Urothelium cell line (cell line): ENCODE data around the gene RAB17.
"Not testable (repeated sequence)": the region's sequence is repeated elsewhere in the genome, so short reads cannot be mapped to it uniquely, and the experiment has no call there.

ENCODE experiments used
- DNase-seq: peaks from one replicate; pipeline ENCODE4 v3.0.0; 2011; ENCODE audit warnings: low spot score, mixed read lengths
- FAIRE-seq: peaks from 2 replicates; lab custom pipeline; 2011; peaks lifted over from hg19 to GRCh38; lab: Jason Lieb, UNC

Gene RAB17

DNA sequence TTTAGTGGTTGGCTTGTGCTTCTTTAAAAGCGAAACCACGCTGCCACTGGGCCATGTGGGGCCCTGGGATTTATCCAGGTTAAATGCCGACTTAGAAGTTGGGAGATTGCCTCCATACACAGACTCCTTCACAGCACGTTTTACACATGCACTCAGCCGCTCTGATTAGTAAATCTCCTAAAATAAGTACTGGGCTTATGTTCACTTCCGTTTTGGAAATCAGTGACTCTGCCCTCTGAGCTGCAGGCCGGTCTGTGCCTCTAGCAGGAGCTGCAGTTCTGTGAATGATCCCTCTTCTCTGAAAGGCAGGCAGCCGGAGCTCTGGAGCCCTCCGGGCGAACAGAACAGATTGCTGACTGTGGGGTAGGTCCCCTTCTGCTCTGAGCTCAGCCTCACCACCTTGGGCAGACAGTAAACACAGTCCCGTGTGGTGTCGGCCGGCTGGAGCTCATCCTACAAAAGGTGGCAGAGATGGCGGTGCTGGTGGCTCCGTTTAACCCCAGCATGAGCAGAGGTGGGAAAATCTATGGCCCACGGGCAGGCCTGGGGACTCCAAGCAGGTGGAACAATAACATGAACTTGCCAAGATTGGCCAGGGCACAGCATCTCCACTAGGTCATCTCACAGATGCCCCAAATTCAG is 9.8 kb upstream of the RAB17 start:
- FAIRE-seq = no peak

DNA sequence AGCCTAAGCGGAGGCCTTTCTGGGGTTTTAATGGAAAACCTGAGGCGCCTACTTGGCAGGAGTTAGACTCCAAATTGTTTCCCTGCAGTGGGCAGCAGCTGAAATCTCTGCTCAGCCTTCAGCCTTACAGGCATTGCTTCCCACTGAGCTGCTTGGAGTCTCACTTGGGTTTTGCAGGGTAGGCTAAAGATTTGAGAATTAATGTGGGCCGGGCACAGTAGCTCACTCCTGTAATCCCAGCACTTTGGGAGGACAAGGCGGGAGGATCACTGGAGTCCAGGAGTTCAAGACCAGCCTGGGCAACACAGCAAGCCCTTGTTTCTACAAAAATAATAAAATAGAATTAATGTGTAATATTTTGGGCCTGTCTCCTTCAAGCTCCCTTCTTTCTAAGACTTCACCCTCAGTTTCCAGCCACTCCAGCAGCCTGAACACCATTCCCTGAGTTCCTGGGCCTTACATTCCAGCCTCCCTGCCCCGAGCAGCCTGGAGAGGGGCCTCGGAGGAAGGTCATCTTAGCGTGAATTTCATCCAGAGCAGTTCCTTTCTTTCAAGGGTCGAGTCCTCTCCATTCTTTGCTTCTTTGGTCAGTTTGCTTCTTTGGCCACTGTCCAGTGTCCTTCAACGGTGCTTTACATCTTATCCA is 9.1 kb upstream of the RAB17 start:
- no peak for FAIRE-seq

More for the DNA sequence above, 9.8 kb upstream of the RAB17 start:
- DNase-seq = no peak

DNA sequence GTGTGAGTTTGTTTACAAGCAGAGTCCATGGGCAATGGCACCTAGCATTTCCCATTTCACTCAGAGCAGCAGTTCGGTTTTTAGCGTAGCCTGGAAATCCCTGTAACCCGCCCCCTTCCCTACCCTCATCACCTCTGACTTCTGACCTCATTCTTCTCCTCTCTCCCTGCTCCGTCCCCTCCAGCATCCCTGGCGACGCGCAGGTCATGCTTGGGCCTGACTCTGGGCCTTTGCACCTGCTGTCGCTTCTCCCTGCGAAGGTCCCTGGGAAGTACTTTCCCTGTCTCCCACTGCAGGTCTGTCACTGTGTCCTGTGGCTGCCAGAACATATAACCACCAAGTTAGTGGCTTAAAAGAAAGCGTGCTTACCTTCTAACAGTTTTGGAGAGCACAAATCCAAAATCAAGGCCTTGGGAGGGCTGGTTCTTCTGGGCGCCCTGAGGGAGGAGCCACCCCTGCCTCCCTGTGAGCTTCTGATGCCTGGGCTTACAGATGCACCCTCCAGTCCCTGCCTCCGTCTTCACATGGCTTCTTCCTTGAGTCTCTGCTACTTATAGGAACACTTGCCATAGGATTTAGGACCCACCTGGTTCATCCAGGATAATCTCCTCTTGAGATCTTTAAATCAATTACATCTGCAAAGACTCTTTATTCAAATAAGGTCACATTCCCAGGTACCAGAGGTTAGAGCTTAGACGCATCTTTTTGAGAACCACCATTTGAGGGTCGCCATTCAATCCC is 8.1 kb upstream of the RAB17 start:
- FAIRE-seq (no peak), DNase-seq (no peak)

More for the DNA sequence above, 9.1 kb upstream of the RAB17 start:
- DNase-seq = no peak

DNA sequence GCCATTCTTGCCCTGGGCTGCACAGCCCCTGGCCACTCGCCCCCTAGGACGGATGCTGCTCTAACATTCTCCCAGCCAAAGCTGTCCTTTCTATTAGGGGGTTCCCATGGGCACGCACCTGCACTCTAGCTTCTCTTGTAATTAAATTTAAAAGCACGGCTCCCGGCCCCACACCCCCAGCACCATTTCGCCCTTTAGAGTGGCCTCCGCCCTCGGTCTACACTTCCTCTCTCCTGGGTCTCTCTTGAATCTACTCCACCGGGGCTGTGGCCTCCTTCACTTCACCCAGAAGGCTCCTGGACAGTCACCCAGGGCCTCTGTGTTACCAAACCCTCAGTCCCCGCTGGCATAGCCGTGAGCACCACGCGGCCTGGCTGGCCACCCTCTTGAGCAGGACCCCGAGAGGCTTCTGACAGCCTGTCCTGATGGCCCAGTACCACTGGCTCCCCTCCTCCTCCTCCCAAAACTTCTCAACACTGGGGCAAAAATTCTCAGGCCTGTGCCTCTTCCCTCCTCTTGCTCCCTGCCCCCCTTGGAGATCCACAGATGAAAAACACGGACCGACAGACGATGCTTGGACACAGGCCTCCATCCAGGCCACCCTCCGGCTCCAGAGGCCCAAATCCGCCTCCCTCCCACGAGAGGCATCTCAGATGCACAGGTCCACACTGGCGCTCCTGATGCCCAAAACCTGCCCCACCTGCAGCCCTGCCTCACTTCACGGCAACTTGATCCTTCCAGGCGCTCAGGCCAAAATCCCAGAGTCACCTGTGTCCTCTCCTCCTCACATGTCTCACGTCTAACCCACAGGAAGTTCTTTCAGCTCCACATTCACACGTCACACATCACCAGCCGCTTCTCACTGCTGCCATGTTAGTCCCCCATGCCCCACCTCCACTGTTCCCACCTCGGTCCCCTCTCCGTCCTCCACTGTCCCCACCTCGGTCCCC is 6.9 kb upstream of the RAB17 start:
- DNase-seq = no peak
- FAIRE-seq = no peak

DNA sequence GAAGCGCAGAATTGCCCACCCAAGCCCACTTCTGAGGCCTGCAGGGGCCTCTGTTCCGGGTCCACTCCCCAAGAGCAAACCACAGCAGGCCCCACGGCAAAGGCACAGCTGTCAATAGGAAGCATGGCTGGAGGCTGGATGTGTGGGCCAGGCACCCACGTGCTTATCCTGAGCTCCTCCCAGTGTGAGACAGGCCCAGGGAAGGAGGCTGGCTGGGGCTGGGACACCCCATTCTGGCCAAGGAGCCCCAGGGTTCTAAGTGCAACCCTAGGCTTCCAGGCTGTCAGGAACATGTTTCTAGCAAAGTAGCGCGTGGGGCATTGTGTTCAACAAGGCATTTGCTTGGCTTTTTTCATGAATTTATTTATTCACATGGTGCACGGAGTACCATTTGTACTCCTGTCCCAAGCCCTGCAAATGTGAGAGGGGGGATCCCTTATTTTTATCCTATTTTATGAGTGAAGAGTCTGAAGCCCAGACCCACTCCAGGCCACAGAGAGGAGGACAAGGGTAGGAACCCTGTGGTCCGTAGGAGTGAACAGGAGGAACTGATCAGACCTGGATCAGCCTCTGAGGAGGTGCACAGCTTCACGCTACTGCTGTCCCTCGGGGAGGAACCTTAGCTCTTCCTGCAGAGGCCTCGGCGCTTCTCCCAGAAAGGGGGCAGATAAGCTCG is 6.1 kb upstream of the RAB17 start:
- DNase-seq (no peak), FAIRE-seq (no peak)

DNA sequence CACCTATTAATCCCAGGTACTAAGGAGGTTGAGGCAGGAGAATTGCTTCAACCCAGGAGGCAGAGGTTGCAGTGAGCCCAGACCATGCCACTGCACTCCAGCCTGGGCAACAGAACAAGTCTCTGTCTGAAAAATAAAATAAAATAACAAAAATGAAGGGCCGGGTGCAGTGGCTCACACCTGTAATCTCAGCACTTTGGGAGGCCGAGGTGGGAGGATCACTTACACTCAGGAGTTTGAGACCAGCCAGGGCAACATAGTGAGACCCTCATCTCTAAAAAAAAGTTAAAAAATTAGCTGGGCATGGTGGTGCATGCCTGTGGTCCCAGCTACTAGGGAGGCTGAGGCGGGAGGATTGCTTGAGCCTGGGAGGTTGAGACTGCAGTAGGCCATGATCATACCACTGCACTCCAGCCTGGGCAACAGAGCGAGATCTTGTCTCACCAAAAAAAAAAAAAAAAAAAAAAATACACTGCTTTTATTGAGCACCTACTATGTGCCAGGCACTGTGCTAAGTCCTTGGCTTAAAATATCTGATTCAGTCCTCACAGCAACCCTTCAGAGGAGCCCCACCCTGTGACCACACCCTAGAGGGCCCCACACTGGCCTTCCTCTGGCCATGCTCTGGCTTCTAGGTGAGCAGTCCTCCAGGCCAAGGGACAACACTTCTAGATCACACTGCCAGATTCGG is 5.4 kb upstream of the RAB17 start:
- FAIRE-seq, DNase-seq: not testable (repeated sequence)

DNA sequence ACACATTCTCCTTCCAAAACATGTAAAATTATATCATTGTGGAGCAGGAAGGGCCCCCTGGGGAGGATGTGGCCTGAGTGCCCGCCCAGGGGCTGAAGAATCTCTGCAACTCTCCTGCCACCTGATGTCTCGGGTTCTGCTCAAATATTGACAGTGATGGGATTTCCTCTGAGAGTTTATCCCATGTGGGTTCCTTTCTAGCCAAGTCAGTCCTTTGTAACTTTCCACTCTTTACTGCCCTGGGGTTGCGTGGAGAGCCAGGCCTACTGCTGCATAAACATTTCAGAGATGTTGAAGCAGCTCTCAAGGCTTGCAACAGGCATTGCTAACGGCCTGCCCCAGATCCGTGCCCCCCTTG is 4.0 kb upstream of the RAB17 start:
- no peak for FAIRE-seq

DNA sequence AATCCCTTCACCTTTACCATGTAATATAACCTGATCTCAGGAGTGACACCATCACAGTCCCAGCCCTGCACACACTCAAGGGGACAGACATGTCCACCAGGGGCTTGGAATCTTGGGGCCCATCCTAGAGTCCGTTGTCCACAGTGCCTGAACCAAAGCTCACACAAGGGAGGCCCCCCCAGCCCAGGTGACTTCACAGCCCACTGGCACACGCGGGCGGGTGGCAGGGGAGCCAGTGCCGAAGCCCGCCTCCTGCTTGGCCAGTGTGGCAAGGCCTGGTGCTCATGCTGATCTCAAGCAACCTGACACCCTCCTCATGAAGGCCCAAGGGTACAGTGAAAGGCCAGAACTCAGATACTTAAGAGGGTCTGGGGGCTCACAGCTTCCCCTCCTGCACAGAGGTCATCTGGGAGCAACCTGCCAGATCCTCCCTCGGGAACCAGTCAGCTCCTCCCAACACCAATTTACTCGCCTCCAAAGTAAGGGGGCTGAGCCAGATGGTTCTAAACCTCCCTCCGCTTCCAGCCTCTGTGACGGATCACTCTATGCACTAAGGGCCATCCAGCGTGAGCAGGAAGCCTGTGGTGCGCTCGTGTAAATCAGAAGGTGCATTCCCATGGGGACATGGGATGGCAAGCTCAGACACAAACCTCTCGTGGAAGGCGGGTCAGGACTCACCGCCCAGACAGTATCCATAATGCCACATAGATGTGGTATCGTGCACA is 3.2 kb upstream of the RAB17 start:
- FAIRE-seq = no peak
- no peak for DNase-seq

More for the DNA sequence above, 4.0 kb upstream of the RAB17 start:
- no peak for DNase-seq

DNA sequence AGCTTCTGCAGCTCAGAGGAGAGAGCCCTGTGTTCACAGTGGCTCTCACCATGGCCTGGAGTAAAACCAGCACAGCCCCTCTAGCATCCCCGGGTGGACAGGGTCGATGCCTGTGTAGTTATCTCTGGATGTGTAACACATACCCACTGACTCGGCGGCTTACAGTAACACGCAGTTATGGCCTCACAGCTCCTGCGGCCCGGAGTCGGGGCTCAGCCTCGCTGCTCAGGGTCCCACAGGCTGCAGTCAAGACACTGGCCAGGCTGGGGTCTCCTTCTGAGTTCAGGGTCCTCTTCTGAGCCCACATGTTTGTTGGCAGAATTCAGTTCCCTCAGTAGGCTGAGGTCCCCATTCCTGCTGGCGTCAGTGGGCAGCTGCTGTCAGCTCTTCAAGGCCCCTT is 2.5 kb upstream of the RAB17 start:
- FAIRE-seq = no peak
- no peak for DNase-seq

DNA sequence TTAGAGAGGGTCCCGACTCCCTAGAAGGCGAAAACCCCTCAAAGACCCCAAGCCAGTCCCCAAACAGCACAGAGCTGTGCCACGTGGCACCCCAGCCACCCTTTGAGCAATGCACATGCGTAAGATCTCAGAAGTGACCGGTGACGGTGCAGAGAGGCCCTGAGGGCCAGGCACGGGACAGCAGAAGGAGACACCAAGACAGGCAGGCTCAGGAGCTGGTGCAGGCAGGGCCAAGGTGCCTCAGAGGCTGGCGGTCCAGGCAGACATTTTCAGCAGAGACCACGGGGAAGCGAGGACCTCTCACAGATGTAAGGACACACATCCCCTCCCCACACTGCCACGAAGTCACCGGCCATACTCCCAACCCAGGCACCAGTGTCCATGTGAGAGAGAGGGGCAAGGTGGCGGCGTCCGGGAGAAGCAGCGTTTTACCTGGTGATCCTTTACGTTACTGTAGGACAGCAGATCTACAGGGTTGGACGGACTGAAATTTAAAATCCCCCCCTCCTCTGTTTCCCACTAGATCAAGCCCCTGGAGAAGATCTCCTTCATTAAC is 2.0 kb upstream of the RAB17 start:
- no peak for FAIRE-seq

DNA sequence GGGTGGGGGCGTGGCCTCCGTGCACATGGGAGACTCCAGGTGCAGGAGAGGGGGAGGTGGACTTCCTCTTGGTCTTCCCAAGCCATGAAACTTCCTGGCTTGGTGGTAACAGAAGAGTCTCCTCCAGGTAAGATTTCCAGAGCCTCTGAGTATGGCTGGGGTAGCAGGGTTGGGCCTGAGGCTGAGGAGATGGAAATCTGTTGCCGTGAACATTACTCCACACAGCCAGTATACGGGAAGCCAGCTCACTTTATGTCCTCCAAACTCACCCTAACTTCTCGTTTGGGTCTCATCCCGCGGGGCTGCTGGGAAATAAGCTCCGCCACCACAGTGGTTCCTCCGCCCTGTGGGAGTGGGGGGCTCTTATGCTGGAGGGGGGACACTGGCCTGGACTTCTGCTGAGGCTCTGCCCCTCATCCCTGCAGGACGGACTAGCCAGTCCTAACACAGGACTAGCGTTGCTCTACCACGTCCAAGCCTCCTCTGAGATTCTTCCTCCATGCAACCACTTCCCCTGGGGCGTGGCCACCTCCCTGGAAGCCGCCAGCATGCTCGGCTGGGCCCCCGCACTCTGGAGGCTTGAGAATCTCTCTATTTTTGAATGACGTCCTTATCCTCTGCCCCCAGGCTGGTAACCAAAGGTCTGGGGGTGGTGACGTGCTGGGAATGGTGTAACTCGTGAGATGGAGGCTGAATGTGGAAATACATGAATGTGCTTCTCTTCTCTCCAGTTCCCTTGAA is 777 bp upstream of the RAB17 start:
- DNase-seq = no peak
- FAIRE-seq = no peak

More for the DNA sequence above, 2.0 kb upstream of the RAB17 start:
- DNase-seq = no peak

DNA sequence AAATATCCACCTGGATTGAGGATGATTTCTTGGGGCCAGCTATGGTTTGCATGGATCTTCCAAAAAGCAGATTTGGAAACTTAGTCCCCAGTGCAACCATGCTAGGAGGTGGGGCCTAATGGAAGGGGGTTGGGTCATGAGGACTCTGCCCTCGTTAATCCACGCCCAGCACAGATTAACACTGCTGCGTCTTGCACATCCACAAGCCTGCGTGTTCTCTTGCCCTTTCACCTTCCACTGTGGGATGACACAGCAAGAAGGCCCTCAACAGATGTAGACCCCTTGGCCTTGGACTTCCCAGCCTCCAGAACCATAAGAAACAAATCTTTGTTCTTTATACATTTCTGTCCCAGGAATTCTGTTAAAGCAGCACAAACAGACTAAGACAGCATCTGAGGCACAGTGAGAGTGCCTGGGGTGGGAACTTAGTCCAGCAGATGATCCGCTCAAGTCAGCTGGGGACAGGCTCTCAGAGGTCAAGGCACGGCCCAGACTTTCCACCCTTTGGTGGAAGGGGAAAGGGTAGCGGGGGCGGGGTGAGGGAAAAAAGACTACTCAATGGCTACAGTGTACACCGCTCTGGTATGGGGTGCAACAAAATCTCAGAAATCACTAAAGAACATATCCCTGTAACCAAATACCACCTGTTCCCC is 2.4 kb downstream of the RAB17 start:
- DNase-seq (no peak), FAIRE-seq (no peak)

DNA sequence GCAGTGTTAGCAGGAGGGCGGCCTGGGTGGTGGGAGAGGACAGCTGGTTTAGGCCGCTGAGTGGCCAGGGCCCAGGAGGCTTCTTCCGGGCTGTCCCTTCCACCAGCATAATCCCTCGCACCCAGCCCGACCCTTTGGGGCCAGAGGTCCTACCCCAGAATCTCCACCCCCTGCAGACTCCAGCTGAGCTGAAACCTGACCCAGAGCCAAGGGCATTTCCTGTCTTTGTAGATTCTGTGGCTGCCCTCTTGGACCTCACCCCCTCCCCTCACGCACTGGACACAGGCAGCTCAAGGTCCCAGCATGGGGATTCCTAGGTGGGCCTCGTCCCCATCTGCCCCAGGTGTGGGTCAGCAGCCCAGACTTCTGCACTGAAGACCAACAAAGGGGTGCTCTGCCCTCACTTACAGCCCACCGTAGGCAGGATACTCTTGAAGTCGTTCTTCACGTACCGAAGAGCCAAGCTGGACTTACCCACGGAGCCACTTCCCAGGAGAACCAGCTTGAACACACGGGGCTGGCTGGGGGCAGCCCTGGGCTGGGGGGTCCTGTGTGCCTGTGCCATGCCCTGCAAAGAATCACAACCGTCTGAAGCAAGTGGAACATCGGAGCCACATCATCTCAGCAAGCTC is 4.8 kb downstream of the RAB17 start:
- no peak for DNase-seq

DNA sequence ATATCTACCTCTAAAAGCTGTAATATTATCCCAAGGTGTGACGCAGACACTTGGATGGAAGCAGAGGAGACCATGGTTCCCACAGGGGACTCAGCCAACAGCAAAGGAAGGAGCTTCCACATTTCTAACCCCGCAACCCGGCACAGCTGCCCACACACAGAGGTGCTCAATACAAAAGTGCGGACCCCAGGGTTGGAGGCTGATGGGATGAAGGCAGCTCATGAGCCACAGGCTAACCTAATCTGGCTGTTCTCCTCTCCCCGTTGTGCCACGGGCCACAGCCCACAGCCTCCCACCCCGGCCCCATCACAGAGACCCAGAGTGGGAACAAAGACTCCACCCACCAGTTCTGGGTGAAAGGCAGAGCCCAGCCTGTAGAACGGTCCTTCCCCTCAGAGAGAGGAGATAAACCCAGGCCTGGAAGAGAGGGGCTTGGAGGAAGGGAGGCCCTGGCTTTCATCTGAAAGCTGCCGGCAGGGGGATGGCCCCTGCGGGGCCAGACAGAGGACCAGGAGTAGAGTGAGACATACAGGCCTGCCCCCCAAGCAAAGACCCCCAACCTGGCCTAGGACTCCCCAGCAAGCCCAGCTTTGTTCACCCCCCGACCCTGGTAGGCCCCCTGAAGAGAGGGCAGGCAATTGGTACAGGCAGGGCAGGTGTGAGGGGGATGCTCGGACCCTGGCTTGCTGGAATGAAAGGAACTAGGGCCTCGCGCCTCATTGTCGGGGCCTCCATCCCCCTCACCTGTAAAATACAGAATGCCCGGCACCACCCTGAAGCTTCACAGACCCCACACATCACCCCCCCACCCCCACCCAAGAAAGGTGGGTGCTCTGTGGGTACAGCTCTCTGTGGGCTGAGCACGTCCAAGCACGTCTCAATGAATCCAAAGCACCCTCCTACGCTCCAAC is 6.9 kb downstream of the RAB17 start:
- FAIRE-seq (no peak), DNase-seq (no peak)

More for the DNA sequence above, 4.8 kb downstream of the RAB17 start:
- FAIRE-seq = no peak

DNA sequence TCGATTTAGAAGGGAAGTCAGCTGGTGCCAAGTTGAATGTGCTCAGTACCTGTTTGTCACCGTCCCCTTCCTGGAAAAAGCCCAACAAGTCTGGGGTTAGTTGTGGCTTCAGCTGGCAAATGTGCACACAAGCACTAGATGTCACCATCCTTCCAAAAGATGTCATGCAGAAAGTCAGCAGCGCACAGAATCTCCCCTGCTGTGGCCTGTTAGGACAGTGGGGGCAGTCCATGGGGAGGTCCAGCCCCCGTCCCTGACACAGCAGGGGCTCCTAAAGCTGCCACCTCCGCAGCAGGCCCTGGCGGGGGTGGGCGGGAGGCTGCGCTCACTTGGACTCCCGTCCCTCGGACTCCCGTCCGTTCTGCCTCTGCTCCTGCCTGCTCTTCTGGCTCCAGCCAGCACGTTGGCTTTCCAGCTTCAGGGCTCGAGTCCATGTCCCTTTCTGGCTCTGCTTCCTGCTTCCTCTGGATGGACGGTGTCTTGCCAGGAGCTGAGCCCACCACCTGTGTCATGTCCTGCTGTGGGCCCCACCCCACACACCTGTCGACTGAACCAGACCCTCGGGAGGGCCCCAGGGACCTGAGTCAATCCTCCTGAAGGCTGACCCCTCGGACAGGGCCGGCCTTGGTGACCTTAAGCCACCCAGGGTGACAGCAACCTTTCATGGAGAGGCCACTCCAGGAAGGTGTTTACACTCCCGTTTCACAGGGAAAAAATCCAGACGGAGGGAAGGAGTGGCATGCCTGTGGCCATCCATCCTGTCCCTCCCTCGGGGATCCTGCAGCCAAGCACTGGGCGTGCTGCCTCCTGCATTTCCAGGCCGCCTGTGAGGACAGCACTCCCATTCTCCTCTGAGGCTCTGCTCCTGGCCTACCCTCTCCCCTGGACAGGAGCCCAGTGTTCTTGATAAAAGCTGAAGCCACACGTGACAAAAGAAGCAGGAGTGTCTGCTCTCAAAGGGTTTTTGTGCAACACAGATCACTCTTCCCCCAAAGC is 8.5 kb downstream of the RAB17 start:
- DNase-seq (no peak), FAIRE-seq (no peak)
